HepG2 (cell line): Measurements from ENCODE around the gene CMTM1. TPM values are rescaled to one million over a fixed set of nuclear protein-coding genes. Genes with fewer than 3 reads are reported as not detected.

Experiments
- ATAC-seq: fragments of 200-7000 bp; cut with Tn5 transposase; 3 replicates; pipeline ENCODE4 v1.9.1; 2020; ENCODE audit warnings: mild to moderate bottlenecking, moderate library complexity
- BruUV-seq: library from RNA; stranded (reverse); fragments of 400-500 nt; replicated peaks from 2 replicates; lab custom pipeline; 2021; lab: Mats Ljungman, UMichigan
- CTCF ChIA-PET: fragments of 300-600 bp; formaldehyde crosslinking; extraction: SDS; loops from one replicate; lab custom pipeline; 2021; ENCODE audit warnings: low total read pairs, inconsistent platforms, low intra/inter-chr PET ratio; lab: Yijun Ruan, JAX
- POLR2A ChIA-PET: fragments of 350-600 bp; sonication (Branson Sonifier 250); formaldehyde crosslinking; loops from one replicate; lab custom pipeline; 2020; ENCODE audit warnings: antibody characterized with exemption, inconsistent platforms; lab: Yijun Ruan, JAX
- DNase-seq: peaks from one replicate; pipeline ENCODE4 v3.0.0-alpha.2; 2015; ENCODE audit warnings: low spot score
- FAIRE-seq: peaks from 3 replicates; lab custom pipeline; 2011; peaks lifted over from hg19 to GRCh38; lab: Jason Lieb, UNC
- H2AFZ ChIP-seq: one replicate; pipeline ENCODE4 v1.6.1; 2011; ENCODE audit warnings: low read length, inconsistent platforms
- H3K27ac ChIP-seq: fragments of 300-600 bp; 3 replicates; pipeline ENCODE4 v1.8.0; 2011; ENCODE audit warnings: mixed run types, mild to moderate bottlenecking, mixed read lengths, low read length, inconsistent platforms; ENCODE audit not compliant: insufficient read depth; ENCODE audit errors: extremely low read length
- H3K27me3 ChIP-seq, 2 experiments: fragments of 200-600 bp in 1 of 2; 2 replicates in 1 of 2; 3 replicates in 1 of 2; pipeline versions ENCODE4 v1.6.0 to v1.8.0; 2011; ENCODE audit warnings: low read length in 2 of 2, mild to moderate bottlenecking in 2 of 2, moderate library complexity in 2 of 2, inconsistent platforms in 1 of 2; ENCODE audit not compliant: insufficient read depth in 2 of 2, control insufficient read depth in 1 of 2
- H3K36me3 ChIP-seq, 2 experiments: fragments of 200-600 bp in 1 of 2; replicated peaks in 1 of 2; 2 replicates in 1 of 2; 3 replicates in 1 of 2; pipeline versions ENCODE4 v1.5.1 to v1.8.0; 2011; ENCODE audit warnings: low read length in 2 of 2, inconsistent platforms in 1 of 2; ENCODE audit not compliant: insufficient read depth in 2 of 2, control insufficient read depth in 1 of 2
- H3K4me1 ChIP-seq: 2 replicates; pipeline ENCODE4 v1.5.1; 2012; ENCODE audit warnings: low read length, inconsistent platforms; ENCODE audit not compliant: insufficient read depth
- H3K4me2 ChIP-seq: 2 replicates; pipeline ENCODE4 v1.6.0; 2011; ENCODE audit warnings: low read depth, low read length, inconsistent platforms
- H3K4me3 ChIP-seq, 3 experiments: fragments of 200-600 bp in 1 of 3; sonication (generic), shearing (Covaris generic) in 1 of 3; replicated peaks in 1 of 3; 2 replicates each; pipeline ENCODE4 v1.5.1; 2011 to 2016; ENCODE audit warnings: low read length in 3 of 3, inconsistent platforms in 2 of 3, low read depth in 2 of 3, mild to moderate bottlenecking in 2 of 3, control low read depth in 1 of 3, mixed read lengths in 1 of 3; ENCODE audit not compliant: insufficient read depth in 1 of 3
- H3K79me2 ChIP-seq: one replicate; pipeline ENCODE4 v1.6.1; 2011; ENCODE audit warnings: low read length, inconsistent platforms; ENCODE audit not compliant: insufficient read depth
- H3K9ac ChIP-seq: 2 replicates; pipeline ENCODE4 v1.6.0; 2011; ENCODE audit warnings: mild to moderate bottlenecking, low read depth, low read length, inconsistent platforms; ENCODE audit not compliant: insufficient read depth
- H3K9me3 ChIP-seq: 2 replicates; pipeline ENCODE4 v1.5.1; 2012; ENCODE audit warnings: mild to moderate bottlenecking, low read length
- H4K20me1 ChIP-seq: 2 replicates; pipeline ENCODE4 v1.6.0; 2011; ENCODE audit warnings: inconsistent platforms, mild to moderate bottlenecking, low read length, moderate library complexity; ENCODE audit not compliant: insufficient read depth
- CBFB ChIP-seq: sonication (generic); formaldehyde crosslinking; IDR thresholded peaks from 2 replicates; pipeline ENCODE4 v1.4.0; 2020; ENCODE audit warnings: missing genetic modification reagents
- ELF3 ChIP-seq: IDR thresholded peaks from 2 replicates; pipeline ENCODE4 v1.6.1; 2016; ENCODE audit warnings: missing genetic modification reagents, missing compliant biosample characterization
- GPN1 ChIP-seq: sonication (generic); formaldehyde crosslinking; IDR thresholded peaks from 2 replicates; pipeline ENCODE4 v1.5.1; 2020; ENCODE audit warnings: missing genetic modification reagents, borderline replicate concordance
- GTF3A ChIP-seq: sonication (generic); formaldehyde crosslinking; conservative IDR thresholded peaks from 2 replicates; pipeline ENCODE4 v1.4.0; 2020; ENCODE audit warnings: mild to moderate bottlenecking, missing genetic modification reagents
- NFRKB ChIP-seq: fragments of 450-650 bp; IDR thresholded peaks from 2 replicates; pipeline ENCODE4 v1.6.1; 2017
- NFYC ChIP-seq: IDR thresholded peaks from 2 replicates; pipeline ENCODE4 v1.6.1; 2016; ENCODE audit warnings: missing genetic modification reagents, missing compliant biosample characterization
- SIX4 ChIP-seq: sonication (generic); formaldehyde crosslinking; IDR thresholded peaks from 2 replicates; pipeline ENCODE4 v1.4.0; 2020; ENCODE audit warnings: missing genetic modification reagents
- TGIF2 ChIP-seq: IDR thresholded peaks from 2 replicates; pipeline ENCODE4 v1.6.1; 2016; ENCODE audit warnings: control low read depth, missing compliant biosample characterization
- ZNF256 ChIP-seq: sonication (generic); formaldehyde crosslinking; conservative IDR thresholded peaks from 2 replicates; pipeline ENCODE4 v1.4.0; 2020; ENCODE audit warnings: missing genetic modification reagents
- ZNF589 ChIP-seq: sonication (generic); formaldehyde crosslinking; conservative IDR thresholded peaks from 2 replicates; pipeline ENCODE4 v1.8.0; 2022; ENCODE audit warnings: mild to moderate bottlenecking, moderate library complexity, missing genetic modification reagents
- ZNF616 ChIP-seq: sonication (generic); formaldehyde crosslinking; IDR thresholded peaks from 2 replicates; pipeline ENCODE4 v1.5.0; 2020; ENCODE audit warnings: low read depth, mild to moderate bottlenecking, missing genetic modification reagents
- ZNF629 ChIP-seq: sonication (generic); formaldehyde crosslinking; conservative IDR thresholded peaks from 2 replicates; pipeline ENCODE4 v1.5.0; 2020; ENCODE audit warnings: missing genetic modification reagents
- ZNF691 ChIP-seq: sonication (generic); formaldehyde crosslinking; IDR thresholded peaks from 2 replicates; pipeline ENCODE4 v1.4.0; 2020; ENCODE audit warnings: missing genetic modification reagents, low read depth, mild to moderate bottlenecking, borderline replicate concordance
- ZSCAN29 ChIP-seq: sonication (generic); formaldehyde crosslinking; conservative IDR thresholded peaks from 2 replicates; pipeline ENCODE4 v1.4.0; 2020; ENCODE audit warnings: mild to moderate bottlenecking, missing genetic modification reagents
- WGBS: methylation state at CpG from one replicate; pipeline ENCODE4 v1.1.6; 2017; ENCODE audit warnings: low lambda C conversion rate; 5-methylcytosine and 5-hydroxymethylcytosine counted together
- in situ Hi-C: cut with HindIII; loops from 2 replicates; pipeline ENCODE4 v1.10.0; 2017; ENCODE audit warnings: low pct_unique_long_range_greater_than_20kb; ENCODE audit not compliant: extremely low pct_ligation_motif_present
- intact Hi-C: fragments of 100-400 bp; cut with micrococcal nuclease; formaldehyde crosslinking; loops from one replicate; pipeline ENCODE4 v1.10.0; 2022; ENCODE audit not compliant: unreplicated experiment
- polyA plus RNA-seq, 8 experiments: library from polyadenylated mRNA; depleted of rRNA in 3 of 8; stranded (reverse) in 7 of 8; unstranded in 1 of 8; fragments of >200 nt; fragmentation: Illumina TruSeq in 4 of 8; extraction: Trizol in 4 of 8; gene quantifications; 2 replicates each; pipeline versions ENCODE4 v1.2.1 to v1.2.3, GENCODE V29; 2011 to 2016; ENCODE audit warnings: low read depth in 4 of 8, missing spikeins in 1 of 8, mixed read lengths in 1 of 8; ENCODE audit not compliant: insufficient read depth in 1 of 8
- total RNA-seq, 5 experiments: library from RNA; depleted of rRNA; stranded (reverse); fragments of >200 nt; fragmentation: Illumina TruSeq; extraction: Trizol; gene quantifications; 2 replicates each; pipeline ENCODE4 v1.2.3, GENCODE V29; 2016; ENCODE audit warnings: low read depth in 1 of 5
- TF ChIP-seq, protein P1 (sequence below): IDR thresholded peaks from 2 replicates; pipeline ENCODE4 v1.6.1; 2016; ENCODE audit warnings: missing compliant biosample characterization, missing genetic modification reagents, borderline replicate concordance
- TF ChIP-seq, protein P2 (sequence below): sonication (generic); formaldehyde crosslinking; IDR thresholded peaks from 2 replicates; pipeline ENCODE4 v1.4.0; 2020; ENCODE audit warnings: low read depth, mild to moderate bottlenecking, missing genetic modification reagents

CMTM1 gene
- total and polyA plus RNA-seq, 2 of the 13 experiments (the other 11 are each of a cell fraction or from before 2014, with no cell fraction given) = 1.7 to 2.9 TPM

GRCh38 chr16:66600477-66600876 is 34.2 kb downstream of the CMTM1 start:
- no peak for TF ChIP-seq NFRKB
- TF ChIP-seq SIX4 = no peak
- no peak for TF ChIP-seq ZNF629 (CRISPR knock-in tag)
- TF ChIP-seq CBFB (CRISPR knock-in tag) = no peak
- no peak for TF ChIP-seq ZNF589 (CRISPR knock-in tag)
- TF ChIP-seq TGIF2 = no peak
- no peak for TF ChIP-seq NFYC
- no peak for TF ChIP-seq GPN1 (CRISPR knock-in tag)
- TF ChIP-seq, protein P1, sequence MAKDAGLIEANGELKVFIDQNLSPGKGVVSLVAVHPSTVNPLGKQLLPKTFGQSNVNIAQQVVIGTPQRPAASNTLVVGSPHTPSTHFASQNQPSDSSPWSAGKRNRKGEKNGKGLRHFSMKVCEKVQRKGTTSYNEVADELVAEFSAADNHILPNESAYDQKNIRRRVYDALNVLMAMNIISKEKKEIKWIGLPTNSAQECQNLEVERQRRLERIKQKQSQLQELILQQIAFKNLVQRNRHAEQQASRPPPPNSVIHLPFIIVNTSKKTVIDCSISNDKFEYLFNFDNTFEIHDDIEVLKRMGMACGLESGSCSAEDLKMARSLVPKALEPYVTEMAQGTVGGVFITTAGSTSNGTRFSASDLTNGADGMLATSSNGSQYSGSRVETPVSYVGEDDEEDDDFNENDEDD (CRISPR knock-in tag) = no peak
- no peak for TF ChIP-seq ZSCAN29 (CRISPR knock-in tag)
- no peak for TF ChIP-seq ZNF691 (CRISPR knock-in tag)
- no peak for TF ChIP-seq ZNF256 (CRISPR knock-in tag)
- TF ChIP-seq, protein P2, sequence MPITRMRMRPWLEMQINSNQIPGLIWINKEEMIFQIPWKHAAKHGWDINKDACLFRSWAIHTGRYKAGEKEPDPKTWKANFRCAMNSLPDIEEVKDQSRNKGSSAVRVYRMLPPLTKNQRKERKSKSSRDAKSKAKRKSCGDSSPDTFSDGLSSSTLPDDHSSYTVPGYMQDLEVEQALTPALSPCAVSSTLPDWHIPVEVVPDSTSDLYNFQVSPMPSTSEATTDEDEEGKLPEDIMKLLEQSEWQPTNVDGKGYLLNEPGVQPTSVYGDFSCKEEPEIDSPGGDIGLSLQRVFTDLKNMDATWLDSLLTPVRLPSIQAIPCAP (CRISPR knock-in tag) = no peak
- TF ChIP-seq GTF3A = no peak
- TF ChIP-seq ZNF616 (CRISPR knock-in tag) = no peak
- TF ChIP-seq ELF3 (CRISPR knock-in tag) = no peak
- Histone ChIP-seq H3K27me3 (no peaks in the 10 kb centered on the region), H3K4me3 (no peak overlapping the region), H3K27ac (no peak overlapping the region), H3K9ac (no peak overlapping the region), H3K4me1 (peaks cover 23% of the 10 kb centered on the region), H3K79me2 (peaks cover under 1% of the 10 kb centered on the region), H2AFZ (no peak overlapping the region), H3K36me3 (no peaks in the 10 kb centered on the region), H3K9me3 (no peaks in the 10 kb centered on the region), H3K4me2 (no peak overlapping the region), H4K20me1 (no peaks in the 10 kb centered on the region)
- BruUV-seq = no TSS peak
- CTCF ChIA-PET = no interaction called here
- DNase-seq (no peak), ATAC-seq (no peak), FAIRE-seq (no peak)
- POLR2A ChIA-PET = no interaction called here
- in situ Hi-C loops = no loop called here
- 86% methylated on average over 1 of the region's 1 CpG for WGBS
- intact Hi-C loops = no loop called here
